HG02970 (cell line): ENCODE data around the gene SNCAIP.
"Not testable (repeated sequence)": the region's sequence is repeated elsewhere in the genome, so short reads cannot be mapped to it uniquely, and the experiment has no call there.

Source experiments
- ATAC-seq: cut with Tn5 transposase; IDR thresholded peaks from one replicate; pipeline ENCODE4 v1.9.1; 2021; ENCODE audit warnings: mild to moderate bottlenecking, moderate library complexity, moderate number of reproducible peaks; ENCODE audit not compliant: unreplicated experiment, low FRiP score

The SNCAIP gene

GRCh38 chr5:122354293-122354692 lies 42.3 kb downstream of the SNCAIP start:
- no peak for ATAC-seq

DNA sequence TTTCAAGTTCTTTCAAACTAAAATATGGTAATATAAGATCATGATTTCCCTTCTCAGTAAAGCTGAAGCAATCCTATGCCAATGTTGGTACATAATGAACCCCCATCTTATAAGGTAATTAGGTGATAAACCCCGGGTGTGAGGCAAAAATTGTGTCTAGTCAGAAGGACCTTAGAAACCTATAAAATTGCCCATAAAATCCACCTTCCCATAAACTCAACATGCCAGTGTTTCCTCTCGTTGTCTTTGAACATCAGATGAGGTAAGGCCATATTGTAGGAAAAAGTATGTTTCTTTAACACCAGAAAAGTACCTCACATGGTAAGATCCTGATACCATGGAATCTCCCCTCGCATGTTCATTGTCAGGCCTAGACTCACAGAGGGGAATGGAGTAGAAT lies 43.3 kb downstream of the SNCAIP start:
- no peak for ATAC-seq

DNA sequence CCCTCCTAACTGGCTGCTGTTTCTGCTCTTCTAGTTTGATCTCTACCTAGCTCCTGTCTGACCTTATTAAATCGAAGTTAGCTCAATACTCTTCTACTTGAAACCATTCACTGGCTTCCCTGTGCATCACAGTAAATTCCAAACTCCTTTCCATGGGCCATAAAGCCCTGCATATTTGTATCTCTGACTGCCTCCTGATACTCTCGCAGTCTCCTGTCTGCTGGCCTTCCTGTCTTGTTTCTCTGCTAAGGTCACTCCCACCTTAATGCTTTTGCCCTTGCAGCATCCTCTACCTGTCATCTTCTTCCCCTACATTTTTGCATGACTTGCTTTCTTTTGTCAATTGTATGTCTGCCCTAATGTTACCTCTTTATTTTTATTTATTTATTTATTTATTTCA lies 44.8 kb downstream of the SNCAIP start:
- ATAC-seq, result no peak

DNA sequence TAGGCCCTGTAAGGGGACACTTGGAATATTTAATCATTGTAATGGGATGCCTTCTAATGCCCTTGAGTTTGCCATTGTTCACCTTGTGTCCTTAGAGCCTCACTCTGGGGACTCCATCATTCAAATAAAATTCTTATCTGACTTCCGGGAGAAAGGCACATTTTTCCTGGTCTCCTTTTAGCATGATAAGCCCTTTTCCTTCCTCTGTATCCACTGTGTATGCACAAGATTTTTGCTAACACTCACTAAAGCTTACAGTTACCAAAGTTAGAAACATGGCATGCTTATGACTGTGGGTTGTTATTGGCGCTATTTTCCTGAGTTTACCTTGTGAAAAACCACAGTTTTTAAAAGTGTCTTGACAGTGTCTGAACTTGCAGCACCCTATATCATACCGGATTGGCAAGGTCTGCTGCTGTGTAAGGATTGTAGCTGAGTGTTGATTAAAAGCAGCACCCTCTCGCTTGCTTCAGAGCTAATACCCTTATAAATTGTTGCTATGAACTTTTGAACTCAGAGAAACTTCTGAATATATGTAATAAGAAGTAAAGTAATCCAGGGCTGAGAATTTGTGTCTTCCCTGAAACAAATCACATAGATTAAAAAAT lies 46.4 kb downstream of the SNCAIP start:
- no peak for ATAC-seq

GRCh38 chr5:122362361-122362760 lies 50.3 kb downstream of the SNCAIP start:
- no peak for ATAC-seq

DNA sequence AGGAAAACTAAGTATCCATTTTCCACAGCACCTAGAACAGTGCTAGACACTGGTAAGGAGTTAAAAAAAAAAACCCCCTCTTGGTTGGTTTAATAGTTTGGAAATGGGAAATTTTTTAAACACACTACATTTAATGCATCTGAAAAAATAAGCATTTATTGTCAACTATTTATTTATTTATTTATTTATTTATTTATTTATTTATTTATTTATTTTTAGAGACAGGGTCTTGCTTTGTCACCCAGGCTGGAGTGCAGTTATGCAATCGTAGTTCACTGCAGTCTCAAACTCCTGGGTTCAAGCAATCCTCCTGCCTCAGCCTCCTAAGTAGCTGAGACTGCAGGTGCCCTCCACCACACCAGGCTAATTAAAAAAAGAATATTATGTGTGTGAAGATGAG lies 51.6 kb downstream of the SNCAIP start:
- no peak for ATAC-seq

DNA sequence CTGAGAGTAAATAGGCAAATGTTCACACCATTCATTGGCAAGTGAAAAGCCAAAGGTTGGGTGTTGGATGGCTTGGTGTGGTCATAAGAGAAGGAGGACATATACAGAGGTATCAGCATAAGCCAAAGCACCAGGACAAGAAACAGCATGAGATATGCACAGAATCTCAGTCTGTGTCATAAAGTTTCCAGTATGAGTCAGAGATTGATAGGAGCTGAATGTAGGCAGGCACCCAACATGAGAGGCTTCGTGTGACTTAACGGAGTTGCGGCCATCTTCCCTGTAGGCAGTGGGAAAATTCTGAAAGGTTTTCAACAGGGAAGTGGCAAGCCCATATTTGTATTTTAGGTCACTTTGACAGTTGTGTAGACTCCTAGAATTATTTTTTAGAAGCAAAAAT lies 54.5 kb downstream of the SNCAIP start:
- no peak for ATAC-seq

- no peak for ATAC-seq
Observed at GRCh38 chr5:122367456-122367855, 55.4 kb downstream of the SNCAIP start.

DNA sequence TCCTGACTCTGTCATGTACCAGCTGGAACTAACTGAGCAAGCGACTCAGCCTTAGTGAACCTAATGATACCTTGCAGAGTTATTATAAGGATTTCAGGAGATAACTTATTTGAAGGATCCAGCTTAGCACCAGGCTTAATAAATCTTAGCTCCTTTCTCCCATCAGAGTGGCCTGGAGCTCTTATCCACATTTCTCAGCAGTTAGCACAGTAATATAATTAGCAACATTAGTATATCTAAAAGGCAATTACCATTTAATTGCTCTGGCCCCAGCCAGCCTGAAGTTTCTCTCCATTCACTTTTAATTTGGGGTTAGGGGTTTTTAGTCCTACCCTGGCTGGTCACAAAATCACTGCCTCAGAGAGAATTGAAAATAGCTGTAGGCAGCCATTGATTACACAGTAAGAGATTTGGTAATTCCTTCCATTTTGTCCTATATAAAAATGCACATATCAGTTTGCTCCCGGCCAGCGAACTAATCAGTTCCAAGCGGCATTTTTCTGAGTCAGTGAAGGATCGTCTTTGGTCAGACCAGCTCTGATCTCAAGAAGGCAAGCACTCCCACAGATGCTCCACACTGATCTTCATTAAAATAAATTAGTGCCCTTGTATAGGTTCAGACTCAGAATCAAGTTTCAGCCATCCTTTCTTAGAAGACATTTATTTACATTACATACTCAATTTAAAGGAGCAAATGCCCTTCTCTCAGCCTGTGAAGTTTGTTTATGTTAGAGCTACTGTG lies 56.6 kb downstream of the SNCAIP start:
- no peak for ATAC-seq

DNA sequence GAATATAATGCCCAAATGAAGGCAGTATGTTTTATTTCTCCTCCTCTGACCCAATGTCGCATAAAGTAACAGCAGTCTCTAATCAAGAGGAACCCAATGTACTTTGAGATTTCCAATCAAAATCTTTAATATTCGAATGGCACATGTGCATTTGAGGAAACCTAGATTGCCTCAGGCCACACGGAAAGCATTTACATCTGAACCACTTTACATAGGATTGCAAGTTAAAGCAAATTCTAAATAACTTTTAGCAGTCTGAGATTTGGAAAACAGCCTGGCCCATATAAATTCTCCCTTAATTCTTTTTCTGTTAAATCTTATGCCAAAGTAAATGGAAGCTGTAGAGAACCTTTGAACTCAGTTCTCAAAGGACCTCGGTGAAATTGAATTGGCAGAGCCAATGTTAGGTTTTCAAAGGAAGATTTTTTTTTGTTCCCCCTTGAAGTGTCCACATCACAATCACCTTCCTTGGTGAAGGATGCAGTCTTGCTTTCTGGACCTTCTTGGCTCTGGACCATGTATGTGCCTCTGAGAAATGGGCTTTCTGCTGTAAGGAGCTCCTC lies 57.3 kb downstream of the SNCAIP start:
- ATAC-seq, result no peak

- no peak for ATAC-seq
Observed at GRCh38 chr5:122371511-122372151, 59.6 kb downstream of the SNCAIP start.

DNA sequence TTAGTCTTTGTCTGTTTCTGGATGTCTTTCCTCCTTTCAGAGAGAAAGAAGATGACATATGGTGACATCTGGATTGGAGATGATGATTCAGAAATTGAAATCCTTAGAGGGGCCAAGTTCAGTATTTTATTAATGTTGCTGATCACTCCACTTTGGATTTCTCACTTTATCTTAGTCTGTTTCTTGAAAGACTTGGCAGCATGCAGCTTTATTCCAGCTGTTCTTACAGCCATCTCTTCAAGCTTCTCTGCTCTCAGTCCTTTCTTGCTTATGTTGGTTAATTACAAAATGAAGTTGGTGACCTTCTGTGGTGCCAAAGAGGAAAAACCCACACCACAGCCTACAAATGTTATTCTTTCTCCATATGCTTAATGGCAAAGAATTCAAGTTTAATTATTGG lies 62.1 kb downstream of the SNCAIP start:
- ATAC-seq, result no peak

DNA sequence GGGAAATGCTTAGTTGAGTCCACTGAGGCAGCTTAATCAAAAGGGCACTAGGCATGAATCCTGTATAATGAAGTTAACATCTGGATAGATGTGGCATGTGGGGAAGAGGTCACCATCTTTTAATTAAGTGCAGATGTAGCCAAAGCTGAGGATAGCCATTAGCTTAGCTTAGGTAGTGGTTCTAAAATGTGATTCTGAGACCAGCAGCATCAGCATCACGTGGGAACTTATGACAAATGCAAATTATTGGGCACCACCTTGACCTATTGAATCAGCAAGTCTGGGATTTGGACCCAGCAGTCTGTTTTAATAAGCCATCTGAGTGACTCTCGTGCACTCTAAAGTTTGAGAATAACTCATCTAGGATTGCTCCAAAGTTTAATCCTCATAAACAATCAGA lies 63.8 kb downstream of the SNCAIP start:
- ATAC-seq, result no peak

GRCh38 chr5:122376250-122376649 lies 64.2 kb downstream of the SNCAIP start:
- ATAC-seq, result no peak

DNA sequence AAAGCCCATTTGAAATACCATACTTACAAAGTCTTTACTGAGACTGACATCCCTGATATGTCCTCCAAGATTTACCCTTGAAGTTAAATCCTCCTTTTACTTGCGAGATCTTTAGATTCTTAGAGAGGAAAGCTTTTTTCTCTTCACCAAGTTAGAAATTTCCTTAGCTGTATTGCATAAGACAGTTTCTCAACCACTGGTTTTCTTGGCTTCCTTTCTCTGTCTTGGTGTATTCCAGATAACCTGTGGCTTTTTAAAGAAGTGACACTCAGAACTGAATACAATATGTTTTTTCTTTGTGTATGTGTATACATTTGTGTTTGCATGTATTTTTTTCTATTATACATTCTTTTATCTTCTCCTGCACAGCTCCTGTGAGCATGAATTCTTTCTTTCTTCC lies 65.0 kb downstream of the SNCAIP start:
- no peak for ATAC-seq

- not testable (repeated sequence) for ATAC-seq
Observed at GRCh38 chr5:122382938-122383337, 70.9 kb downstream of the SNCAIP start.

DNA sequence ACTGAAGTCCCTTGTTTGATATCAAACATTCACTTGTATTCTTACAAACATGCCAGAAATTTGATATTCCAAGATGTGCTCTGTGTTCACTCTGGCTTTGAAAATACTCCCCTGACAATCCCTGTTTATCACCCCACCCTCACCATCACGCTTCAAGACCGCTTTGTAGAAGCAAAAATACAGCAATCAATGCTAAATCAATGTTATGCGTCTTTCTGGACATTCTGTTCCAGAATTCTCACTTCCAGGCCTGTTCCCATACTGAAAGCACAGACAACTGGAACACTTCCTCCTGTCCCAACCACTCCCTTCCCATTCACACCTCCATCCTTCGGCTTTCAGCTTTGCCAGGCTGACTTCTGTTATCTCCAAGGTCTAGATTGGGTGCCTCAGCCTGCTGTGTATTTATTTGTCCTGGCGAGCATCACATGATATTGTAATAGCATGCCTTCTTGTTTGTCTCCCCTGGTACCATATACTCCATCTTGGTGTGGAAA lies 72.8 kb downstream of the SNCAIP start:
- ATAC-seq, result no peak

GRCh38 chr5:122385286-122385685 lies 73.2 kb downstream of the SNCAIP start:
- no peak for ATAC-seq

- ATAC-seq, result no peak
Observed at GRCh38 chr5:122385808-122386207, 73.8 kb downstream of the SNCAIP start.

DNA sequence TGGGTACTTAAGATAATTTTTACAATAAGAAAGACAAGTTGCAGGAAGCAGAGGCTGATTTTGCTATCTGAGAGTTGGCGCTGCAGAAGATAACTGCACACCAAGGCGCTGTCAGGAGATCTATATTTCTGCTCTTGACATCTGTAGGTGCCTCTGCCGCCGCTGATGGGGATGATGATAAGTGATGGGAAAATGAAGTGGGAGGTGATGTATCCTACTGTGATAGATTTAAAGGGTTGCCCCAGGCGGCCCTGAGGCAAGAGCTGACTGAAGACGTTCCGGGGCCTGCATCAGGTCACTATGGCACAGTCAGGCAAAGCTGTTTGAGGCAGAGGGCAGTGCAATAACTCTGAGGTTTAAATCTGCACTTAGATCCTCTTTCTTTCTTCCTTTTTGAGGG lies 78.1 kb downstream of the SNCAIP start:
- no peak for ATAC-seq

DNA sequence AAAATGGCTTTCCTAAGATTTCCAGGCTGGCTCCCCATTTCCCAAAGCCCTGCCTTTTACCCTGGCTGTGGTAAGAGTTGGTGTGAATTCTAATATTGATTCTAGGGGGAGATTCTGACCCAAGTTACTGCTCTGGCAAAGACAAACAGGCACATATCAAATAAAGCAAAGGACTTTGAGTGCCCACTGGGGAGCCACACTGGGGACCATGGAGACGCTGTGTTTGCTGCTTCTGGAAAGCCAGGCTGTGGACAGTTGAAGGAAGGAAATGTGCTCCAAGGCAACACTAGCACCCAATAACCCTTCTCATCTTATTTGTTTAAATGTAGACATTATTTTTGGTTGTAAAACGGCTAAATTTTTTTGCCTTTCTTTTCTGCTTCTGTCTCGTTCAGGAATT lies 78.7 kb downstream of the SNCAIP start:
- no peak for ATAC-seq
